ENCODE data around the gene TMEM238. TPM values are rescaled to one million over a fixed set of nuclear protein-coding genes. Genes with fewer than 3 reads are reported as not detected.

The TMEM238 gene
- total and polyA plus RNA-seq, 4 donors = 0.94 to 2.4 TPM; not detected in 2

DNA sequence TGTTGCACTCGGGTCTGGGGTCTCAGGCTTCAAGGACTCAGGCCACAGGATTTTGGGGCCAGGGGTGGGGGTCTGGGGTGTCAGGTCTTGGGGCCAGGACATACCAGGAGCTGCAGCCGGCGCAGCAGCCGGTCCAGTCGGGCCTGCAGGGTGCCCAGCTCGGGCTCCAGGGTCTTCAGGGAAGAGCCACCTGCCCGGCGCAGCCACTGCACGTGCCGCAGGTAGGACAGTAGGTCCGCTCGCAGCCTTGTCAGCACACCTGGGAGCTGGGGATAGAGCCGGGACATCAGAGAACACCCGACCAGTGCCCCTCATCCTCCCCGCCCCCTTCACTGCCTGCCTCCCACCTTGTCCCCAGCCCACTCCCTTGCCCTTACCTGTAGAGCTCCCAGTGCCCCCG is 16.0 kb downstream of the TMEM238 start:
- intact Hi-C loops (cut with DNase I) = no loop called here
- peak in 1 of 2 donors; percentile 47 for DNase-seq
- no peaks in the 10 kb centered on the region for H3K27me3 ChIP-seq (ENCODE audit: control insufficient read depth in 1 of 2, insufficient read depth in 2 of 2, low read length in 1 of 2)
- no peak for ATAC-seq (ENCODE audit: low FRiP score)
- WGBS, 2 donors = 83 to 89% methylated on average over 15 to 16 of the region's 16 CpGs
- no peak overlapping the region for H3K4me3 ChIP-seq (ENCODE audit: low read length in 2 of 2)
- H3K36me3 ChIP-seq (ENCODE audit: control insufficient read depth in 1 of 2, insufficient read depth in 2 of 2, low read length in 1 of 2) = no peaks in the 10 kb centered on the region
- H3K27ac ChIP-seq (ENCODE audit: low read depth in 1 of 2, low read length in 2 of 2) = no peak overlapping the region
- no peaks in the 10 kb centered on the region for H3K4me1 ChIP-seq (ENCODE audit: control insufficient read depth in 1 of 2, insufficient read depth in 2 of 2, low read length in 2 of 2)
- H3K9me3 ChIP-seq (ENCODE audit: control insufficient read depth, low read length) = no peaks in the 10 kb centered on the region

DNA sequence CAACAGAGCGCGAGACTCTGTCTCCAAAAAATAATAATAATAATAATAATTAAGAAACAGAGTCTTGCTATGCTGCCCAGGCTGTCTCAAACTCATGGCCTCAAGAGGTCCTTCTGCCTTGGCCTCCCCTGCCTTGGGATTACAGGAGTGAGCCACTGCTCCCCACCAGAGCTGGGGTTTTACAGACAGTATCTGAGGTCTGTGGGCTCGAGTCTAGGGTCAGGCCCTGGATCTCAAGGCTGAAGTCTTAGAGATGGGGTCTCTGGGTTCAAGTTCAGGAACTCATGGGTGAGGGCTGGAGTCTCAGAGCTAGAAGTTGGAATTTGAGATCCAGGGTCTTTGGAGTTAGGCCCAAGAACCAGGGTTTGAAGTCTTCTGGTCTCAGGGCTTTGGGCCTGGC is 17.3 kb downstream of the TMEM238 start:
- intact Hi-C loops (cut with DNase I) = no loop called here
- ATAC-seq (ENCODE audit: low FRiP score) (no peak), DNase-seq (no peak)
- Histone ChIP-seq H3K9me3 (ENCODE audit: control insufficient read depth, low read length) (no peaks in the 10 kb centered on the region), H3K36me3 (ENCODE audit: control insufficient read depth in 1 of 2, insufficient read depth in 2 of 2, low read length in 1 of 2) (no peaks in the 10 kb centered on the region), H3K27ac (ENCODE audit: low read depth in 1 of 2, low read length in 2 of 2) (no peak overlapping the region), H3K4me3 (ENCODE audit: low read length in 2 of 2) (no peak overlapping the region), H3K4me1 (ENCODE audit: control insufficient read depth in 1 of 2, insufficient read depth in 2 of 2, low read length in 2 of 2) (no peaks in the 10 kb centered on the region), H3K27me3 (ENCODE audit: control insufficient read depth in 1 of 2, insufficient read depth in 2 of 2, low read length in 1 of 2) (no peaks in the 10 kb centered on the region)
- 68 to 78% methylated on average over 3 of the region's 3 CpGs for WGBS, 2 donors

DNA sequence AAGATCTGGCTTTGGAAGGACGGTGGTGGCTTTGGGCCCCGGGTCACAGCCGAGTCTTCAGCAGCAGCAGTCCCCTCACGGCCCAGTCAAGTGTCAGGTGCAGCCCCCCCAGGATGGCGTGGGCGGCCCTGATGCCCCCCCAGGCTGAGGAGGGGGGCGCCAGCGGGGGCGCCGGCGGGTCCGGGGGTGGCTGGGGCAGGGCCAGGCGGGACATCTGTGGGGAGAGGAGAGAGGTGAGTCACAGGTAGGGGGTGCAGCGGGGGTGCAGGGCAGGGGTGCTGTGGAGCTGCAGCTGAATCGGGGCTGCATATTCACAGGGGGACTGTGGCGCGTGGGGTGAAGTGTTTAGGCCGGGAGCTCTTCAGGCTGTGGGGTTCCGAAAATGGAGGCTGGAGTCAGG is 18.1 kb downstream of the TMEM238 start:
- intact Hi-C loops (cut with DNase I) = no loop called here
- Histone ChIP-seq H3K27me3 (ENCODE audit: control insufficient read depth in 1 of 2, insufficient read depth in 2 of 2, low read length in 1 of 2) (no peaks in the 10 kb centered on the region), H3K4me3 (ENCODE audit: low read length in 2 of 2) (no peak overlapping the region), H3K9me3 (ENCODE audit: control insufficient read depth, low read length) (no peaks in the 10 kb centered on the region), H3K27ac (ENCODE audit: low read depth in 1 of 2, low read length in 2 of 2) (no peak overlapping the region), H3K4me1 (ENCODE audit: control insufficient read depth in 1 of 2, insufficient read depth in 2 of 2, low read length in 2 of 2) (no peaks in the 10 kb centered on the region), H3K36me3 (ENCODE audit: control insufficient read depth in 1 of 2, insufficient read depth in 2 of 2, low read length in 1 of 2) (no peaks in the 10 kb centered on the region)
- ATAC-seq (ENCODE audit: low FRiP score) (no peak), DNase-seq (peak in 1 of 2 donors; percentile 30)
- WGBS, 2 donors = 77 to 78% methylated on average over 18 to 19 of the region's 19 CpGs

DNA sequence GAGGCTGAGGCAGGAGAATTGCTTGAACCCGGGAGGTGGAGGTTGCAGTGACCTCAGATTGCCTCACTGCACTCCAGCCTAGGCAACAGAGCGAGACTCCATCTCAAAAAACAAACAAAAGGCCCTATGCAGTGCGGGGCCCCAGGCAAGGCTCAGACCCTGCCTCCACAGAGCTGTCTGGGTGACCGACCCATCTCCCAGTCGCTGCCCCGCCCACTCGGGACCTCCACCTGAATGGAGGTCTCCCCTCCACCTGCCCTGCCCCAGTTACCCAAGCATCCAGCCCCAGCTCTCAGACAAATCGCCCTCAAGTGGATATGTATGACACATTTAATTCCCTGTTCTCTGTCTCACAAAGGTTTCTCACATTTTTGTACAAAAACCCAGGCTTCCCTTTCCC is 18.8 kb downstream of the TMEM238 start:
- Histone ChIP-seq H3K27ac (ENCODE audit: low read depth in 1 of 2, low read length in 2 of 2) (no peak overlapping the region), H3K27me3 (ENCODE audit: control insufficient read depth in 1 of 2, insufficient read depth in 2 of 2, low read length in 1 of 2) (no peaks in the 10 kb centered on the region), H3K36me3 (ENCODE audit: control insufficient read depth in 1 of 2, insufficient read depth in 2 of 2, low read length in 1 of 2) (no peaks in the 10 kb centered on the region), H3K9me3 (ENCODE audit: control insufficient read depth, low read length) (no peaks in the 10 kb centered on the region), H3K4me1 (ENCODE audit: control insufficient read depth in 1 of 2, insufficient read depth in 2 of 2, low read length in 2 of 2) (no peaks in the 10 kb centered on the region), H3K4me3 (ENCODE audit: low read length in 2 of 2) (no peak overlapping the region)
- ATAC-seq (ENCODE audit: low FRiP score) = no peak
- 90 to 91% methylated on average over 8 of the region's 8 CpGs for WGBS, 2 donors
- DNase-seq = peak in 1 of 2 donors; percentile 34
- intact Hi-C loops (cut with DNase I) = no loop called here

DNA sequence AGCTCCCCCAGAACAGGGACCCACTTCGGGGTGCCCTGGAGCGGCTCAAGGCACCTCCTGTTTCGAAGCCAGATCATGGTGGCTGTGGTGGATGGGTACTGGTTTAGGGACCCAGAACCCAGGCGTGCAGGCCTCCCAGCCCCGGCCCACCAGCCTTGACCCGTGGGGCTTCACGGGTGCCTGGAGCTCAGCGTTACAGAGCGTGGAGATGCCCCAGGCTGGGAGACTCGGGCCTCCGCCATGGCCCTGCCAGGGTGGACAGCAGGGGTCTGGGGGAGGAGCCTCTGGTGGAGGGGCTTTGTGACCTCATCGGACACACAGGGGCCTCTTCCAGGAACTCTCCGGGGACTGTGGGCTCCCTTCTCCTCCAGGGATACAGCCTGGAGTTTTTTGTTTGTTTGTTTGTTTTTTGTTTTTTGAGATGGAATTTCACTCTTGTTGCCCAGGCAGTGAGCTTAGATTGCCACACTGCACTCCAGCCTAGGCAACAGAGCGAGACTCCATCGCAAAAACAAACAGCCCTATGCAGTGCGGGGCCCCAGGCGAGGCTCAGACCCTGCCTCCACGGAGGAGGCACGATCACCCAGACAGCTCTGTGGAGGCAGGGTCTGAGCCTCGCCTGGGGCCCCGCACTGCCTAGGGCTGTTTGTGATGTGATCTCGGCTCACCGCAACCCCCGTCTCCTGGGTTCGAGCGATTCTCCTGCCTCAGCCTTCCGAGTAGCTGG is 20.9 kb downstream of the TMEM238 start, which contains the start of gene GARIN5B:
Gene GARIN5B (minus strand): TSS at position 271 of the 727 bp plus-strand sequence. CDS start 194 bp downstream, at position 77.
- Histone ChIP-seq H3K27me3 (ENCODE audit: control insufficient read depth in 1 of 2, insufficient read depth in 2 of 2, low read length in 1 of 2) (no peaks in the 10 kb centered on the region), H3K4me1 (ENCODE audit: control insufficient read depth in 1 of 2, insufficient read depth in 2 of 2, low read length in 2 of 2) (no peaks in the 10 kb centered on the region), H3K36me3 (ENCODE audit: control insufficient read depth in 1 of 2, insufficient read depth in 2 of 2, low read length in 1 of 2) (no peaks in the 10 kb centered on the region), H3K9me3 (ENCODE audit: control insufficient read depth, low read length) (no peaks in the 10 kb centered on the region), H3K27ac (ENCODE audit: low read depth in 1 of 2, low read length in 2 of 2) (no peak within 1 kb of the TSS), H3K4me3 (ENCODE audit: low read length in 2 of 2) (no peak within 1 kb of the TSS)
- ATAC-seq (ENCODE audit: low FRiP score) = no peak
- WGBS, 2 donors = 80 to 82% methylated on average over 27 of the region's 27 CpGs
- intact Hi-C loops (cut with DNase I) = no loop called here
- peak in 1 of 2 donors; percentile 32 for DNase-seq

DNA sequence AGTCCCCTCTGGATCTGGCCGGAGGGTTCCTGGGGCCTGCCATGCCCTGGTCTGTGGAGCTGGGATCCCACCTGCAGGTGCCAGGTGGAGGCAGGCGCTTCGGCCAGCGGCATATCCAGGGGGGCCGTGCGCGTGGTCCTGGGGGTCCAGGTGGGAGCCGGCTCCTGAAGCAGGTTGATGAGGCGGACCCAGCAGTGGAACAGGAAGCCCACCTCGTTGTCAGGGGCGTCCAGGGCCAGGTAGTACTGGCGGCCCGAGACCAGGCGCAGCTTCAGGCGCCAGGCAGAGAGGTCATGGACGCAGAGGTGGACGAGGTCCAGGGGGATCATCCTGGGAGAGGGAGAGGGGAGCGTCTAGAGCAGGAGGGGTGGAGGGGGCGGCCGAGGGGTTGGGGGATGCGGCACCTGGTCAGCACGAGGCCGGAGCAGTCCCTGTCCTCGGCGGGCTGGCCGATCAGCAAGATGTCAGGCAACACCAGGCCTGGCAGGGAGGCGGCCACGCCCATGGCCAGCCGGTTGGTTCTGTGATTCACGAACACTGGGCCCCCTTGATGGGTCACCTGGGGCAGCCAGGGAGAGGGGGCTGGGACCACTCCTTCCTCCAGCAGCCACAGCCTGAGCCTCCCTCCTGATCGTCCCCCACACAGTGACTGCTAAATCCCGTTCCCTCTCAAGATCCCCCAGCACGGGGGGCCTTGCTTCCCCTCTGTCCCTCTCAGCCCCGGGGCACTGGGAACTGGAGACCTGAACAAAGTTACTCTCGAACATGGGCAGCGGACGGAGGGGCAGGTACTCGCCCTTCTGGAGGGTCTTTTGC is 21.7 kb downstream of the TMEM238 start:
- Histone ChIP-seq H3K36me3 (ENCODE audit: control insufficient read depth in 1 of 2, insufficient read depth in 2 of 2, low read length in 1 of 2) (no peaks in the 10 kb centered on the region), H3K4me3 (ENCODE audit: low read length in 2 of 2) (no peak overlapping the region), H3K4me1 (ENCODE audit: control insufficient read depth in 1 of 2, insufficient read depth in 2 of 2, low read length in 2 of 2) (no peaks in the 10 kb centered on the region), H3K27me3 (ENCODE audit: control insufficient read depth in 1 of 2, insufficient read depth in 2 of 2, low read length in 1 of 2) (no peaks in the 10 kb centered on the region), H3K27ac (ENCODE audit: low read depth in 1 of 2, low read length in 2 of 2) (no peak overlapping the region), H3K9me3 (ENCODE audit: control insufficient read depth, low read length) (no peaks in the 10 kb centered on the region)
- WGBS, 2 donors = 74 to 75% methylated on average over 36 to 38 of the region's 38 CpGs
- no peak for ATAC-seq (ENCODE audit: low FRiP score)
- intact Hi-C loops (cut with DNase I) = no loop called here
- DNase-seq = peak; percentile 37 to 72

DNA sequence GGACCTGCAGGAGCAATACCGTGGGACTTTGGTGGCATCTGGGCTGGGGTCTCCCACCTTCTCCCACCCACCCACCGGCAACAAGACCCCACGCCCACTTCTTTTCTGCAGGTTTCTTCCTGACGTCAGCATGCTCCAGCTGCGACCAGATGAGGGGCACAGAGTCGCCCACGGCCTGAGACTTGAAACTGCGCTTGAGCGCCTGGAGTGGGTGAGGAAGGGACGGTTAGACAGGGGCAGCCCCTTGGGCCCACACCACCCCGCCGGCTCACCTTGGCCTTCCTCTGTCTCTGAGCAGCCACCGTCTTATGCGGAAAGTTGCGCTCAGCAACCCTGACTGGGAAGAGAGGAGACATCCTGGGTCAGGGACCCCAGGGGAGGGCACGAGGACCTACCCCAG is 23.2 kb downstream of the TMEM238 start:
- no peak for ATAC-seq (ENCODE audit: low FRiP score)
- Histone ChIP-seq H3K36me3 (ENCODE audit: control insufficient read depth in 1 of 2, insufficient read depth in 2 of 2, low read length in 1 of 2) (no peaks in the 10 kb centered on the region), H3K9me3 (ENCODE audit: control insufficient read depth, low read length) (no peaks in the 10 kb centered on the region), H3K4me3 (ENCODE audit: low read length in 2 of 2) (no peak overlapping the region), H3K27me3 (ENCODE audit: control insufficient read depth in 1 of 2, insufficient read depth in 2 of 2, low read length in 1 of 2) (no peaks in the 10 kb centered on the region), H3K4me1 (ENCODE audit: control insufficient read depth in 1 of 2, insufficient read depth in 2 of 2, low read length in 2 of 2) (no peaks in the 10 kb centered on the region), H3K27ac (ENCODE audit: low read depth in 1 of 2, low read length in 2 of 2) (no peak overlapping the region)
- DNase-seq = no peak
- intact Hi-C loops (cut with DNase I) = no loop called here
- WGBS, 2 donors = 94 to 97% methylated on average over 16 of the region's 16 CpGs

DNA sequence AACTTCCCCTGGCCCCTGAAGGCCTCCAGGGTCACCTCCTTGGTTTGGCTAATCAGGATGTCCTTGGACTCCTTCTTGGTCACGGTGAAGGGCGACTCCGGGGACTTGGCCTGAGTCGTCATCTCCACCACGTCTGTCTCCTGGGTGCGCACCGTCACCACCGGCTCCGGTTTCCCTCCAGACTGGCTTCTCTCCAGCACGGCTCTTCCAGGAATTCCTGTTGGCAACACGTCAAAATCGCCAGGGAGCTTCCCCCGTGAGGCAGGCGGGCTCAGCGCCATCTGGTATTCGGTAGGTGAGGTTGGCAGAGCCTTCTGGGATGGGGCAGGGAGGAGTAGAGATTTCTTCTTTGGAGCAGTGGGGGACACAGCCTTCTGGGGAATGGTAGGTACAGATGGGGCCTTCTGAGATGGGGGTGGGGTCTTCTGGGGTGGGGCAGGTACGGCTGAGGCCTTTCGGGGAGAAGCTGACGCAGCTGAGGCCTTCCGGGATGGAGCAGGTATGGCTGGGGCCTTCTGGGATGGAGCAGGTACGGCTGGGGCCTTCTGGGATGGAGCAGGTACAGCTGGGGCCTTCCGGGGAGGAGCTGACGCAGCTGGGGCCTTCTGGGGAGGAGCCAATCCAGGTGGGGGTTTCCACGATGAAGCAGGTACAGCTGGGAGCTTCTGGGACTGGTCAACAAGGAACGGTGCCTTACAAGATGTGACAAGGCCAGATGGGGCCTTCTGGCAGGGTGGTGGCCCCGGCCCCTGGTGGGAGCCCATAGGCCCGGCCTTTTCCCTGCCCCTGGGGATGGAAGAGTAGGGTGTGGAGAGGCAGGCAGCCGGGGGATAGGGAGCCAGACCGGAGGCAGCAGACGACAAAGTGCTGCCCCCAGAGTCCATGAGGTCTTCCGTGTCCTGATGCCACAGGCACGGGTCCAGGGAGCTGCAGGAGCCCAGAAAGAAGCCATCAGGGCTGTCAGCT is 24.9 kb downstream of the TMEM238 start:
- Histone ChIP-seq H3K9me3 (ENCODE audit: control insufficient read depth, low read length) (no peaks in the 10 kb centered on the region), H3K27me3 (ENCODE audit: control insufficient read depth in 1 of 2, insufficient read depth in 2 of 2, low read length in 1 of 2) (no peaks in the 10 kb centered on the region), H3K27ac (ENCODE audit: low read depth in 1 of 2, low read length in 2 of 2) (no peak overlapping the region), H3K36me3 (ENCODE audit: control insufficient read depth in 1 of 2, insufficient read depth in 2 of 2, low read length in 1 of 2) (no peaks in the 10 kb centered on the region), H3K4me1 (ENCODE audit: control insufficient read depth in 1 of 2, insufficient read depth in 2 of 2, low read length in 2 of 2) (no peaks in the 10 kb centered on the region), H3K4me3 (ENCODE audit: low read length in 2 of 2) (no peak overlapping the region)
- intact Hi-C loops (cut with DNase I) = no loop called here
- 81 to 82% methylated on average over 31 to 32 of the region's 32 CpGs for WGBS, 2 donors
- ATAC-seq (ENCODE audit: low FRiP score) (no peak), DNase-seq (no peak)

All from aorta (tissue), 5 donors.